Measurements from ENCODE around the gene PBX3. TPM values are rescaled to one million over a fixed set of nuclear protein-coding genes. Genes with fewer than 3 reads are reported as not detected.
"Not testable (repeated sequence)": the region's sequence is repeated elsewhere in the genome, so short reads cannot be mapped to it uniquely, and the experiment has no call there.

PBX3 gene
- total RNA-seq, 2 donors from 2014 or later: 15.1 to 21.1 TPM

- Histone ChIP-seq H3K9me3 (no peaks in the 10 kb centered on the region), H3K27me3 (no peaks in the 10 kb centered on the region), H3K4me1 (no peaks in the 10 kb centered on the region), H3K4me3 (no peak overlapping the region), H3K27ac (no peak overlapping the region), H3K9ac (ENCODE audit: low read depth in 2 of 2, low read length in 2 of 2) (no peak overlapping the region), H3K36me3 (no peaks in the 10 kb centered on the region)
- DNase-seq: no peak
- intact Hi-C loops (cut with DNase I): no loop called here
- no peak for TF ChIP-seq CTCF (IDR thresholded peaks at IDR 0.05)
These were observed 75.0 kb downstream of the PBX3 start for GRCh38 chr9:125822160-125822559.

- no peak for DNase-seq
- no peak for TF ChIP-seq CTCF (IDR thresholded peaks at IDR 0.05)
- Histone ChIP-seq H3K4me1 (no peaks in the 10 kb centered on the region), H3K36me3 (no peaks in the 10 kb centered on the region), H3K9me3 (no peaks in the 10 kb centered on the region), H3K27me3 (no peaks in the 10 kb centered on the region), H3K27ac (no peak overlapping the region), H3K4me3 (no peak overlapping the region), H3K9ac (ENCODE audit: low read depth in 2 of 2, low read length in 2 of 2) (no peak overlapping the region)
- intact Hi-C loops (cut with DNase I): no loop called here
These were observed 75.7 kb downstream of the PBX3 start for GRCh38 chr9:125822902-125823301.

GRCh38 chr9:125823874-125824406 lies 76.8 kb downstream of the PBX3 start:
- H3K27me3 ChIP-seq; H3K36me3 ChIP-seq; DNase-seq; H3K27ac ChIP-seq; H3K4me3 ChIP-seq; H3K9me3 ChIP-seq; H3K9ac ChIP-seq (ENCODE audit: low read depth in 2 of 2, low read length in 2 of 2); H3K4me1 ChIP-seq; intact Hi-C loops (cut with DNase I): not testable (repeated sequence)

- intact Hi-C loops (cut with DNase I): no loop called here
These were observed 78.6 kb downstream of the PBX3 start for GRCh38 chr9:125825762-125826161.

GRCh38 chr9:125826850-125827249 lies 79.7 kb downstream of the PBX3 start:
- no peak overlapping the region for H3K4me3 ChIP-seq
- H3K9me3 ChIP-seq: no peaks in the 10 kb centered on the region
- intact Hi-C loops (cut with DNase I): no loop called here
- no peaks in the 10 kb centered on the region for H3K36me3 ChIP-seq
- DNase-seq: no peak
- H3K4me1 ChIP-seq: no peaks in the 10 kb centered on the region
- TF ChIP-seq CTCF (IDR thresholded peaks at IDR 0.05): no peak
- H3K27me3 ChIP-seq: no peaks in the 10 kb centered on the region
- no peak overlapping the region for H3K27ac ChIP-seq
- no peak overlapping the region for H3K9ac ChIP-seq (ENCODE audit: low read depth in 2 of 2, low read length in 2 of 2)

More at GRCh38 chr9:125825762-125826161, 78.6 kb downstream of the PBX3 start:
- no peak for TF ChIP-seq CTCF (IDR thresholded peaks at IDR 0.05)
- H3K27ac ChIP-seq: no peak overlapping the region
- no peaks in the 10 kb centered on the region for H3K4me1 ChIP-seq
- no peaks in the 10 kb centered on the region for H3K36me3 ChIP-seq
- no peak for DNase-seq
- H3K27me3 ChIP-seq: no peaks in the 10 kb centered on the region
- no peak overlapping the region for H3K9ac ChIP-seq (ENCODE audit: low read depth in 2 of 2, low read length in 2 of 2)
- no peaks in the 10 kb centered on the region for H3K9me3 ChIP-seq
- no peak overlapping the region for H3K4me3 ChIP-seq

GRCh38 chr9:125829743-125830142 lies 82.6 kb downstream of the PBX3 start:
- no peak overlapping the region for H3K4me3 ChIP-seq
- DNase-seq: no peak
- TF ChIP-seq CTCF (IDR thresholded peaks at IDR 0.05): no peak
- H3K27me3 ChIP-seq: no peaks in the 10 kb centered on the region
- intact Hi-C loops (cut with DNase I): no loop called here
- no peaks in the 10 kb centered on the region for H3K36me3 ChIP-seq
- no peak overlapping the region for H3K9ac ChIP-seq (ENCODE audit: low read depth in 2 of 2, low read length in 2 of 2)
- H3K9me3 ChIP-seq: no peaks in the 10 kb centered on the region
- H3K27ac ChIP-seq: no peak overlapping the region
- no peaks in the 10 kb centered on the region for H3K4me1 ChIP-seq
